ENCODE measurements around the gene NR3C2. TPM values are rescaled to one million over a fixed set of nuclear protein-coding genes. Genes with fewer than 3 reads are reported as not detected.
"Not testable (repeated sequence)": the region's sequence is repeated elsewhere in the genome, so short reads cannot be mapped to it uniquely, and the experiment has no call there.

Gene NR3C2
- total RNA-seq, 1 experiment from 2014 or later, result 0.16 TPM

GRCh38 chr4:148330161-148330560 lies 112.1 kb downstream of the NR3C2 start:
- no TSS peak for BruUV-seq (replicated peaks)
- H3K27me3 Mint-ChIP-seq (ENCODE audit: insufficient read depth, unreplicated experiment), result no peaks in the 10 kb centered on the region

GRCh38 chr4:148329751-148330150 lies 112.5 kb downstream of the NR3C2 start:
- H3K27me3 Mint-ChIP-seq (ENCODE audit: insufficient read depth, unreplicated experiment), result no peaks in the 10 kb centered on the region
- BruUV-seq (replicated peaks), result no TSS peak
- no peaks in the 10 kb centered on the region for H3K36me3 ChIP-seq (ENCODE audit: control insufficient read depth, insufficient read depth, low read length)
- ChIA-PET POLR2A (no interaction called here), CTCF (no interaction called here)
- no peaks in the 10 kb centered on the region for H3K9me3 Mint-ChIP-seq (ENCODE audit: unreplicated experiment)
- DNase-seq, result no peak
- no peaks in the 10 kb centered on the region for H3K9me3 ChIP-seq
- no peak overlapping the region for H3K4me3 ChIP-seq (ENCODE audit: low read depth, low read length)
- no peak overlapping the region for H3K4me3 Mint-ChIP-seq (ENCODE audit: unreplicated experiment)
- TF ChIP-seq CTCF (IDR thresholded peaks at IDR 0.05; ENCODE audit: insufficient read depth in 1 of 2, low read depth in 1 of 2, low read length in 1 of 2, severe bottlenecking in 1 of 2, unreplicated experiment in 1 of 2), result no peak
- H3K27me3 ChIP-seq (replicated peaks; ENCODE audit: control insufficient read depth, insufficient read depth, low read length), result no peaks in the 10 kb centered on the region
- no peaks in the 10 kb centered on the region for H3K36me3 Mint-ChIP-seq (ENCODE audit: insufficient read depth, unreplicated experiment)
- intact Hi-C loops (cut with micrococcal nuclease; ENCODE audit: unreplicated experiment), result no loop called here
- H3K27ac Mint-ChIP-seq (ENCODE audit: unreplicated experiment), result no peak overlapping the region
- H3K4me1 ChIP-seq, result no peaks in the 10 kb centered on the region
- no peaks in the 10 kb centered on the region for H3K4me1 Mint-ChIP-seq (ENCODE audit: low read depth, unreplicated experiment)

More at GRCh38 chr4:148330161-148330560, 112.1 kb downstream of the NR3C2 start:
- POLR2A ChIA-PET, result no interaction called here
- Histone ChIP-seq H3K27me3 (replicated peaks; ENCODE audit: control insufficient read depth, insufficient read depth, low read length) (no peaks in the 10 kb centered on the region), H3K4me3 (ENCODE audit: low read depth, low read length) (no peak overlapping the region), H3K4me1 (no peaks in the 10 kb centered on the region), H3K36me3 (ENCODE audit: control insufficient read depth, insufficient read depth, low read length) (no peaks in the 10 kb centered on the region), H3K9me3 (no peaks in the 10 kb centered on the region)
- Mint-ChIP-seq H3K4me3 (ENCODE audit: unreplicated experiment) (no peak overlapping the region), H3K4me1 (ENCODE audit: low read depth, unreplicated experiment) (no peaks in the 10 kb centered on the region), H3K36me3 (ENCODE audit: insufficient read depth, unreplicated experiment) (no peaks in the 10 kb centered on the region), H3K27ac (ENCODE audit: unreplicated experiment) (no peak overlapping the region), H3K9me3 (ENCODE audit: unreplicated experiment) (no peaks in the 10 kb centered on the region)
- CTCF ChIA-PET, result no interaction called here
- no peak for TF ChIP-seq CTCF (IDR thresholded peaks at IDR 0.05; ENCODE audit: insufficient read depth in 1 of 2, low read depth in 1 of 2, low read length in 1 of 2, severe bottlenecking in 1 of 2, unreplicated experiment in 1 of 2)
- intact Hi-C loops (cut with micrococcal nuclease; ENCODE audit: unreplicated experiment), result no loop called here
- no peak for DNase-seq

GRCh38 chr4:148327683-148328082 lies 114.5 kb downstream of the NR3C2 start:
- H3K27me3 Mint-ChIP-seq (ENCODE audit: insufficient read depth, unreplicated experiment), result peaks cover 3% of the 10 kb centered on the region
- intact Hi-C loops (cut with micrococcal nuclease; ENCODE audit: unreplicated experiment), result no loop called here
- Histone ChIP-seq H3K4me1 (no peaks in the 10 kb centered on the region), H3K27me3 (replicated peaks; ENCODE audit: control insufficient read depth, insufficient read depth, low read length) (no peaks in the 10 kb centered on the region), H3K36me3 (ENCODE audit: control insufficient read depth, insufficient read depth, low read length) (no peaks in the 10 kb centered on the region), H3K4me3 (ENCODE audit: low read depth, low read length) (no peak overlapping the region), H3K9me3 (no peaks in the 10 kb centered on the region)
- H3K27ac Mint-ChIP-seq (ENCODE audit: unreplicated experiment), result no peak overlapping the region
- no TSS peak for BruUV-seq (replicated peaks)
- no peaks in the 10 kb centered on the region for H3K4me1 Mint-ChIP-seq (ENCODE audit: low read depth, unreplicated experiment)
- no peaks in the 10 kb centered on the region for H3K9me3 Mint-ChIP-seq (ENCODE audit: unreplicated experiment)
- no peak for DNase-seq
- ChIA-PET POLR2A (no interaction called here), CTCF (no interaction called here)
- no peak overlapping the region for H3K4me3 Mint-ChIP-seq (ENCODE audit: unreplicated experiment)
- no peak for TF ChIP-seq CTCF (IDR thresholded peaks at IDR 0.05; ENCODE audit: insufficient read depth in 1 of 2, low read depth in 1 of 2, low read length in 1 of 2, severe bottlenecking in 1 of 2, unreplicated experiment in 1 of 2)
- H3K36me3 Mint-ChIP-seq (ENCODE audit: insufficient read depth, unreplicated experiment), result no peaks in the 10 kb centered on the region

GRCh38 chr4:148323316-148323715 lies 118.9 kb downstream of the NR3C2 start:
- BruUV-seq (replicated peaks), result not testable (repeated sequence)

More at GRCh38 chr4:148323316-148323715, 118.9 kb downstream of the NR3C2 start:
- H3K4me3 Mint-ChIP-seq (ENCODE audit: unreplicated experiment); DNase-seq; CTCF ChIA-PET; H3K4me1 ChIP-seq; H3K4me3 ChIP-seq (ENCODE audit: low read depth, low read length); H3K27me3 ChIP-seq (replicated peaks; ENCODE audit: control insufficient read depth, insufficient read depth, low read length); H3K4me1 Mint-ChIP-seq (ENCODE audit: low read depth, unreplicated experiment); H3K9me3 Mint-ChIP-seq (ENCODE audit: unreplicated experiment); H3K27ac Mint-ChIP-seq (ENCODE audit: unreplicated experiment); H3K9me3 ChIP-seq; H3K36me3 Mint-ChIP-seq (ENCODE audit: insufficient read depth, unreplicated experiment); intact Hi-C loops (cut with micrococcal nuclease; ENCODE audit: unreplicated experiment); H3K36me3 ChIP-seq (ENCODE audit: control insufficient read depth, insufficient read depth, low read length); POLR2A ChIA-PET; H3K27me3 Mint-ChIP-seq (ENCODE audit: insufficient read depth, unreplicated experiment): not testable (repeated sequence)
